Upper lobe of right lung (tissue), 1 donor: Measurements from ENCODE around the gene MTCL1. TPM values are rescaled to one million over a fixed set of nuclear protein-coding genes. Genes with fewer than 3 reads are reported as not detected.

Experiments used
- ATAC-seq: fragments of 200-7000 bp; cut with Tn5 transposase; one replicate; pipeline ENCODE4 v1.9.1; 2020; ENCODE audit warnings: mild to moderate bottlenecking, moderate library complexity
- DNase-seq: peaks from one replicate; pipeline ENCODE4 v3.0.0-alpha.2; 2020
- H3K27ac ChIP-seq: fragments of 200-600 bp; one replicate; pipeline ENCODE4 v1.8.0; 2022
- H3K27me3 ChIP-seq: fragments of 200-600 bp; one replicate; pipeline ENCODE4 v1.8.0; 2022; ENCODE audit warnings: mild to moderate bottlenecking
- H3K36me3 ChIP-seq: fragments of 200-600 bp; one replicate; pipeline ENCODE4 v1.8.0; 2022
- H3K4me1 ChIP-seq: fragments of 200-600 bp; one replicate; pipeline ENCODE4 v1.8.0; 2022
- H3K4me3 ChIP-seq: fragments of 200-600 bp; one replicate; pipeline ENCODE4 v1.8.0; 2022; ENCODE audit warnings: mild to moderate bottlenecking
- H3K9me3 ChIP-seq: fragments of 200-600 bp; one replicate; pipeline ENCODE4 v1.8.0; 2022
- intact Hi-C: fragments of 100-400 bp; cut with DNase I; formaldehyde crosslinking; loops from one replicate; pipeline ENCODE4 v1.11.0; 2022
- total RNA-seq: library from RNA; stranded (reverse); fragmentation: NEBNext Ultra II Directional; extraction: Animal tissue kit (Norgen Biotek cat#: 25700); gene quantifications from one replicate; pipeline ENCODE4 v1.2.1, GENCODE V29; 2021
- TF ChIP-seq, protein P1 (sequence below): fragments of 200-600 bp; IDR thresholded peaks from one replicate; pipeline ENCODE4 v1.8.0; 2022; ENCODE audit warnings: antibody characterized with exemption
- donor health status: DM: no; HTN: yes; CAD: no; lungs with severe emphysema.

Gene MTCL1
- total RNA-seq, 1 donor from 2014 or later, result 10.1 TPM

DNA sequence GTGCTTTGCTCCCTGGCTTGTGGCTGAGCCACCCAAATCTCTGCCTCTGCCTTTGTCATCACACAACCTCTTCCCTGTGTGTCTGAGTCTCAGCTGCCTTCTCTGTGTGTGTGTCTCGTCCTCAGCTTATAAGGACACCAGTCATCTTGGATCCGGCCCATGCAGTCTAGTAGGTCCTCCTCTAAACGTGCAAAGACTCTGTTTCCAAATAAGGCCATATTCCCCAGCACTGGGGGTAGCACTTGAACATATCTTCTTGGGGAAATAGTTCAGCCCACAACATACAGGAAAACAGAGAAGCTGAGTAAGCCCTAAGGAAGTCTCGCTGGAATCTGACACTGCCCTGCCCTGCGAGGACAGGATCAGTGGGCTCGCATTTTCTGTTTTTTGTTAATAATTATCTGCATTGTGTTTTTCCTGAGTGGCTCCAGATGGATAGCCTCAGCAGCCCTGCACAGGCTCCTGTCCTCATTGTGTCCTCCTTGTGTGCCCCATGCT is 42.1 kb downstream of the MTCL1 start:
- Histone ChIP-seq H3K27me3 (no peaks in the 10 kb centered on the region), H3K4me3 (no peak overlapping the region), H3K36me3 (no peaks in the 10 kb centered on the region), H3K9me3 (no peaks in the 10 kb centered on the region), H3K4me1 (no peaks in the 10 kb centered on the region), H3K27ac (no peak overlapping the region)
- no peak for DNase-seq
- TF ChIP-seq, protein P1, sequence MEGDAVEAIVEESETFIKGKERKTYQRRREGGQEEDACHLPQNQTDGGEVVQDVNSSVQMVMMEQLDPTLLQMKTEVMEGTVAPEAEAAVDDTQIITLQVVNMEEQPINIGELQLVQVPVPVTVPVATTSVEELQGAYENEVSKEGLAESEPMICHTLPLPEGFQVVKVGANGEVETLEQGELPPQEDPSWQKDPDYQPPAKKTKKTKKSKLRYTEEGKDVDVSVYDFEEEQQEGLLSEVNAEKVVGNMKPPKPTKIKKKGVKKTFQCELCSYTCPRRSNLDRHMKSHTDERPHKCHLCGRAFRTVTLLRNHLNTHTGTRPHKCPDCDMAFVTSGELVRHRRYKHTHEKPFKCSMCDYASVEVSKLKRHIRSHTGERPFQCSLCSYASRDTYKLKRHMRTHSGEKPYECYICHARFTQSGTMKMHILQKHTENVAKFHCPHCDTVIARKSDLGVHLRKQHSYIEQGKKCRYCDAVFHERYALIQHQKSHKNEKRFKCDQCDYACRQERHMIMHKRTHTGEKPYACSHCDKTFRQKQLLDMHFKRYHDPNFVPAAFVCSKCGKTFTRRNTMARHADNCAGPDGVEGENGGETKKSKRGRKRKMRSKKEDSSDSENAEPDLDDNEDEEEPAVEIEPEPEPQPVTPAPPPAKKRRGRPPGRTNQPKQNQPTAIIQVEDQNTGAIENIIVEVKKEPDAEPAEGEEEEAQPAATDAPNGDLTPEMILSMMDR, result no peak
- intact Hi-C loops, result no loop called here
- ATAC-seq, result no peak

DNA sequence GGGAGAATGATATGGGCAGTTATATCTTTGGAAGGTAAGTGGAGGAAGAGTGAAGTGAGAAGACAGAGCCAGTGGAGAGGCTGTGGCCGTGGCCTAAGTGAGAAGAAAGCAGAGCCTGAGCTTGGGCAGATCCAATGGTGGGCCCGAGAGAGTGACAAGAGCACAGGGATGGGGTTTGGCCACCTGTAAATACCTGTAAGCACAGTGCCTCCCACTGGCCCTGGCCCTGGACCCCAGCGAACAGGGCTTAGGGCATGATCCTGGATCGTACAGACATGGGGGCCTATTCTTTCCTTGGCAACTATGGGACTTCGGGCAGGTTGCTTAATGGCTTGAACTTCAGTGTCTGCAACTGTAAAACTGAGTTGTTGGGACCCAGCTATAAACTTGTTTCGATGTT is 44.1 kb downstream of the MTCL1 start:
- no peak overlapping the region for H3K27ac ChIP-seq
- DNase-seq (no peak), ATAC-seq (no peak)
- H3K36me3 ChIP-seq, result no peaks in the 10 kb centered on the region
- no peaks in the 10 kb centered on the region for H3K4me1 ChIP-seq
- no peaks in the 10 kb centered on the region for H3K9me3 ChIP-seq
- TF ChIP-seq, protein P1, result no peak
- intact Hi-C loops, result no loop called here
- no peaks in the 10 kb centered on the region for H3K27me3 ChIP-seq
- H3K4me3 ChIP-seq, result no peak overlapping the region

DNA sequence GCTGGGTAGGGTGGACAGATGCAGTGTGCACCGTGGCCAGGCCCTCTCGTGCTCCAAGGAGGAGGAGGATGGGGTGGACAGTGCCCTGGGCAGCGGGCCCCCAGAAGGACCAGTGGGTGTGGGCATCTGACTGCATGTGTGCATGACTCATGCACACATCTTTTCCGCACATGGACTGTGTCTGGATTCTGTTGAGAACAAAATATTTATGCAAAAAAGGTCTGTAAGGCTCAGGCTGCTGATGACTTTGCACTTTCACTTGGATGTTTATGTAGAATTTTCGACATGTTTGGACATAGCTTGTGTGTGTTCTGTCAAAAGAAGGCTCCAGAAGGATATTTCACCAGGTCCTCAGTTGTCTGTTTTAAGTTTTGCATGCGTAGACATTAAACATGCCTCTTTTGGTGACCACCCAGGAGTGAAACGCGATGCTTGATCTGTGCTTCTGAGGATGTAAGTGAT is 45.6 kb downstream of the MTCL1 start:
- no peaks in the 10 kb centered on the region for H3K4me1 ChIP-seq
- ATAC-seq (no peak), DNase-seq (no peak)
- H3K27ac ChIP-seq, result no peak overlapping the region
- TF ChIP-seq, protein P1, result no peak
- H3K27me3 ChIP-seq, result no peaks in the 10 kb centered on the region
- H3K4me3 ChIP-seq, result no peak overlapping the region
- H3K9me3 ChIP-seq, result no peaks in the 10 kb centered on the region
- H3K36me3 ChIP-seq, result no peaks in the 10 kb centered on the region
- intact Hi-C loops, result no loop called here

DNA sequence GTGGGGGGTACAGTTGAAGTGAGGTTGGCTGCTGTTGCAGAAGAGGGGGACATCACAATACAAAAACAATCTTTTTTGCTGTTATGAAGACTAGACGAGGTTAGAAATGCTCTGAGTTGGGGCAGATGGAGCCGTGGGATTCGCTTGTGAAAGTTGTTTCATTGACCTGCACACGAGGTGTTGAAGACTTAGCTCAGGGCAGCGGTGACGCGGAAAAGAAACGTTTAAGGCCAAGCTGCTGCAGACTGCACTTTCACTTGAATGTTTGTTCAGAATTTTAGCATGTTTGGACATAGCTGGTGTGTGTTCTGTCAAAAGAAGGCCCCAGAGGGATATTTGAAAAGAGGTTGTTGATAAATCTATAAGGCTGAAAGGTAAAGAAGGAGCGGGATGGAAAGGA is 46.3 kb downstream of the MTCL1 start:
- TF ChIP-seq, protein P1, result no peak
- intact Hi-C loops, result no loop called here
- H3K36me3 ChIP-seq, result no peaks in the 10 kb centered on the region
- no peak for DNase-seq
- H3K4me1 ChIP-seq, result no peaks in the 10 kb centered on the region
- H3K4me3 ChIP-seq, result no peak overlapping the region
- ATAC-seq, result no peak
- H3K27me3 ChIP-seq, result no peaks in the 10 kb centered on the region
- no peak overlapping the region for H3K27ac ChIP-seq
- no peaks in the 10 kb centered on the region for H3K9me3 ChIP-seq

DNA sequence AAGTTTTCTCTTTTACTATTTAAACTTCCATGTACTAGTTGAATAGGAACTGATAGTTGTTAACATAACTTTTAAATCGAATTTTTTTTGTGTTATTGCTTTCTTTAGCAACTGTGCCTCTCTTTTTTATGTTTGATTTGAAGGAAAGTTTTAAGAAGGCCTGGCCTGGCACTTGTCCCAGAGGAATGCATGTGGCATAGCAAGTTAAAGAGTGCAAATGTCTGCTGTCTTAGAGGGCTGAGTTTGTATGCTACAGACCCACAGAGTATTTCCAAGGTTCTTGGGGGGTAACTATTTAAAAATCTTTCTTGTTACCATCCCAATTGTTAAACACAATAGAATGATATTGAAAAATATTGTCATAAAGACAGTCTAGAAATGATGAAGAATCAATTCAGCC is 47.0 kb downstream of the MTCL1 start:
- Histone ChIP-seq H3K36me3 (no peaks in the 10 kb centered on the region), H3K4me1 (no peaks in the 10 kb centered on the region), H3K27me3 (no peaks in the 10 kb centered on the region), H3K9me3 (no peaks in the 10 kb centered on the region), H3K4me3 (no peak overlapping the region), H3K27ac (no peak overlapping the region)
- TF ChIP-seq, protein P1, result no peak
- ATAC-seq, result no peak
- no peak for DNase-seq
- intact Hi-C loops, result no loop called here
